ENCODE results near the gene DEPDC5. TPM values are rescaled to one million over a fixed set of nuclear protein-coding genes. Genes with fewer than 3 reads are reported as not detected.

Gene DEPDC5
- total RNA-seq, 6 experiments from 2014 or later = 9.7 to 14.3 (median 12.5) TPM

DNA sequence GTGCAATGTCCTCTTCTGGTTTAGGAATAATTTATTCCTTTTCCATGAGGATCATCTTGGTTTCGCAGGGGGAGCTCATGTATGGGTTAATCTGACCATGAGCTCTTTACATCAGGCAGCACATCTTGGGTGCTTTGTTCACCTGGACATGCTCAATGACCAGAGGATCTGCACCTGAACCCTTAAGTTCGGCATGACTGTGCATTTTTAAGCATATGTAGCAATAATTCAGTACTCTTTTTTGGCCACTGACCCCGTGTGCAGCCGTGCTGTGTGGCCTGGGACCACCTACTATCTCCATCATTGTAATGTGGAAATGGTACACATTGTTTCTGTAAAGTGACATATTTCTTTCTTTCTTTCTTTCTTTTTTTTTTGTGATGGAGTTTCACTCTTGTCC lies 62.9 kb downstream of the DEPDC5 start:
- TF ChIP-seq, protein P1, sequence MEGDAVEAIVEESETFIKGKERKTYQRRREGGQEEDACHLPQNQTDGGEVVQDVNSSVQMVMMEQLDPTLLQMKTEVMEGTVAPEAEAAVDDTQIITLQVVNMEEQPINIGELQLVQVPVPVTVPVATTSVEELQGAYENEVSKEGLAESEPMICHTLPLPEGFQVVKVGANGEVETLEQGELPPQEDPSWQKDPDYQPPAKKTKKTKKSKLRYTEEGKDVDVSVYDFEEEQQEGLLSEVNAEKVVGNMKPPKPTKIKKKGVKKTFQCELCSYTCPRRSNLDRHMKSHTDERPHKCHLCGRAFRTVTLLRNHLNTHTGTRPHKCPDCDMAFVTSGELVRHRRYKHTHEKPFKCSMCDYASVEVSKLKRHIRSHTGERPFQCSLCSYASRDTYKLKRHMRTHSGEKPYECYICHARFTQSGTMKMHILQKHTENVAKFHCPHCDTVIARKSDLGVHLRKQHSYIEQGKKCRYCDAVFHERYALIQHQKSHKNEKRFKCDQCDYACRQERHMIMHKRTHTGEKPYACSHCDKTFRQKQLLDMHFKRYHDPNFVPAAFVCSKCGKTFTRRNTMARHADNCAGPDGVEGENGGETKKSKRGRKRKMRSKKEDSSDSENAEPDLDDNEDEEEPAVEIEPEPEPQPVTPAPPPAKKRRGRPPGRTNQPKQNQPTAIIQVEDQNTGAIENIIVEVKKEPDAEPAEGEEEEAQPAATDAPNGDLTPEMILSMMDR (IDR thresholded peaks at IDR 0.05) = no peak
- no peak overlapping the region for H3K27ac Mint-ChIP-seq
- H3K27me3 Mint-ChIP-seq (ENCODE audit: insufficient read depth) = no peaks in the 10 kb centered on the region
- H3K36me3 Mint-ChIP-seq (ENCODE audit: low read depth) = peaks cover 45% of the 10 kb centered on the region
- no peak overlapping the region for H3K4me3 Mint-ChIP-seq
- peaks cover 16% of the 10 kb centered on the region for H3K4me1 Mint-ChIP-seq (ENCODE audit: low read depth)
- no peaks in the 10 kb centered on the region for H3K9me3 Mint-ChIP-seq
- DNase-seq = no peak

DNA sequence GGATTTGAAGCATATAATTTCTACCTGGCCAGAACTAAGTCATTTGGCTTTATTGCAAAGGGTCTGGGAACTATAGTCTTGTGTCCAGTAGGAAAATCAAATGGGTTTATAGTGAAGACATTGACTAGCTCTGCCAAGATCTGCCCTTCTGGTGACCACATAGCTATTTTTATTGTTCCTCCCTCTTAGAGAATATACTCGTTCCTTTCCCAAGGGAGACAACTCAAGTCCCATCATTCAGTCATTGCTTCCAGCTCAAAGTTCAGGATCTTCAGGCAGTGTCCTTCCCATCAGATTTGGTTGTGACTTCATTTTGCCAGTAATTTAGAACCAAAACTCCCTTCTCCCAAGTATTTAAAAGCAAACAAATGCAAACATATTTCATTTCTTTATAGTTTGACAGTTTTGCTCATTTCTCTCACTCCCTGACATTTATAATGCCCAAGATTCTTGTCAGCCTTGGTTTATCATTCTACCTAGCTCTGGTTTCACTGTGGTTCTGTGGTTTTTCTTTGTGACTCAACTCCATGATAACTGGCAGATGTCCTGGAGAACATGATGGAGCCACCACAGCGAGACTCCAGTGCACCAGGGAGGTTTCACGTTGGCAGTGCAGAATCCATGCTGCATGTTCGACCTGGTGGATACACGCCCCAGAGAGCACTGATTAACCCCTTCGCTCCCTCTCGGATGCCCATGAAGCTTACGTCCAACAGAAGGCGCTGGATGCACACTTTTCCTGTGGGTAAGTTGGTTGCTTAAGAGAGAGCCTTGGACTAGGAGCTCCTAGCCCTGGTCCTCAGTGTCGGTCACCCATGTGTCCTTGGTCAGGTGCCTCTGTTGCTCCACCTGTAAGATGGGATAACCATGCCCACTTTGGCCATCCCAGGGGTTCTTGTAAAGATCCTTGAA lies 64.9 kb downstream of the DEPDC5 start:
- no peaks in the 10 kb centered on the region for H3K9me3 Mint-ChIP-seq
- H3K27ac Mint-ChIP-seq = no peak overlapping the region
- peaks cover 50% of the 10 kb centered on the region for H3K36me3 Mint-ChIP-seq (ENCODE audit: low read depth)
- no peaks in the 10 kb centered on the region for H3K27me3 Mint-ChIP-seq (ENCODE audit: insufficient read depth)
- peaks cover 16% of the 10 kb centered on the region for H3K4me1 Mint-ChIP-seq (ENCODE audit: low read depth)
- DNase-seq = peak; percentile 23
- no peak overlapping the region for H3K4me3 Mint-ChIP-seq
- TF ChIP-seq, protein P1 (IDR thresholded peaks at IDR 0.05) = no peak

DNA sequence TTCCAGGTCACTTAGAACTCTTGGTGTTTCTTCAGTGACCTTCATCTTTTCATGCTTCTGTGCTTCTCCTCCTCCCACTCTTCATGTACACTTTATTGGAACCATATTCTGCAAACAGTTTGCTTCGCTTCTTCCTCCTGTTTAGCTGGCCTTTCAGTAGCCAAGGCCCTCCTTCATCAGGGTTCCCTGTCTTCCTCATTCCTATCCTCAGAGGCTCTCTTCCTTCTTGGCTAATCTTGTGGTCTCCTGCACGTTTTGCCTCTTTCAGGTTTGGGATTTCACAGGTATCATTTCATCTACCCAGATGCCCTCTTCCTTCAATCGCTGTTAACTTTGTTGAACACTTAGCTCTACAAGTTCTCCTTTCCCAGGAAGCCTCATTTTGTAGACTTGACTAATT lies 66.8 kb downstream of the DEPDC5 start:
- Mint-ChIP-seq H3K4me1 (ENCODE audit: low read depth) (peaks cover 22% of the 10 kb centered on the region), H3K27me3 (ENCODE audit: insufficient read depth) (no peaks in the 10 kb centered on the region; the same call in 1 of the 2 replicates), H3K4me3 (no peak overlapping the region), H3K36me3 (ENCODE audit: low read depth) (peaks cover 48% of the 10 kb centered on the region), H3K9me3 (no peaks in the 10 kb centered on the region), H3K27ac (peak overlapping the region; percentile 2; the same call in 1 of the 2 replicates)
- DNase-seq = no peak
- TF ChIP-seq, protein P1 (IDR thresholded peaks at IDR 0.05) = no peak

DNA sequence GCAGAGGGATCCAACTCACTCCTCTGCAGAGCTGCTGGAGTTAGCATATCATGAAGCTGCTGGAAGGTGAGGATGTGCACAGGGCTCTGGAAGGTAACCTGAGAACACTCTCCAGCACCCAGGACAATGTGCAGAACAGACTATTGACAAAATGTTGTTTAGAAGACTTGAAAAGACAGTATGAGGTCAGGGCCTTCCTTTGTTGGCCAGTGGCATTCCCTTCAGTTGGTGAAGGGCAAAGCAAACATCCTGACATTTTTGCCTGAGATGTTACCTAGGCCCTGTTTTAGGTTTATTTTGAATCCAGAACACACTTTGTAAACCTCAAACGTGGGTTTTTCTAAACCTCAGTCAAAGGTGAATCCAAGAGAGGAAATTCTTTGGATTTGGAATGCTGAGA lies 67.8 kb downstream of the DEPDC5 start:
- Mint-ChIP-seq H3K4me1 (ENCODE audit: low read depth) (peaks cover 23% of the 10 kb centered on the region), H3K36me3 (ENCODE audit: low read depth) (peaks cover 44% of the 10 kb centered on the region), H3K4me3 (no peak overlapping the region), H3K9me3 (no peaks in the 10 kb centered on the region), H3K27ac (no peak overlapping the region), H3K27me3 (ENCODE audit: insufficient read depth) (peaks cover 3% of the 10 kb centered on the region; the same call in 1 of the 2 replicates)
- TF ChIP-seq, protein P1 (IDR thresholded peaks at IDR 0.05) = no peak
- DNase-seq = no peak

DNA sequence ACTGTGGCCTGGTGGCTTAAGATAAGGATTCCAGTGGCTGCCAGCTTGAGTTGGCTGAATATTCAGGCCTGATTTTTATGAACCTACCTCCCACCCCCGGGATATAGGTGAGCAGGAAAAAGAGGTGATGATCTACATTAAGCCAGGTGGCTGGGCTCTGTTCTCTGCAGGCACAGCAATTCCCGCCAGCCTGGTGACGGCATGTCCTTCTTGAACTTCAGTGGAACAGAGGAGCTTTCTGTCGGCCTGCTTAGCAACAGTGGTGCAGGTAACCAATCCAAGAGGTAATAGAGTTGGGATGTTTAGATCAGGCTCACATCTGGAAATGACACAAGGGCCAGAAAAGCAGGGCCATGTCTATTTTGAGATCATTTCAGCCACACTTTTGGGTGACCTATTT lies 68.7 kb downstream of the DEPDC5 start:
- peaks cover 3% of the 10 kb centered on the region; the same call in 1 of the 2 replicates for H3K27me3 Mint-ChIP-seq (ENCODE audit: insufficient read depth)
- no peak overlapping the region for H3K27ac Mint-ChIP-seq
- H3K9me3 Mint-ChIP-seq = no peaks in the 10 kb centered on the region
- TF ChIP-seq, protein P1 (IDR thresholded peaks at IDR 0.05) = no peak
- H3K36me3 Mint-ChIP-seq (ENCODE audit: low read depth) = peaks cover 40% of the 10 kb centered on the region
- H3K4me3 Mint-ChIP-seq = no peak overlapping the region
- DNase-seq = no peak
- H3K4me1 Mint-ChIP-seq (ENCODE audit: low read depth) = peaks cover 23% of the 10 kb centered on the region
